T follicular helper cell (primary cell): ENCODE results near the gene PABPN1.
"Not testable (repeated sequence)": the region's sequence is repeated elsewhere in the genome, so short reads cannot be mapped to it uniquely, and the experiment has no call there.

Experiments
- DNase-seq: peaks from one replicate; pipeline ENCODE4 v3.0.0-alpha.2; 2020; ENCODE audit warnings: low read depth
- total RNA-seq, 2 experiments: gene quantifications; one replicate each; lab custom pipeline; 2026; lab: John Stamatoyannopoulos, UW

Gene PABPN1, protein sequence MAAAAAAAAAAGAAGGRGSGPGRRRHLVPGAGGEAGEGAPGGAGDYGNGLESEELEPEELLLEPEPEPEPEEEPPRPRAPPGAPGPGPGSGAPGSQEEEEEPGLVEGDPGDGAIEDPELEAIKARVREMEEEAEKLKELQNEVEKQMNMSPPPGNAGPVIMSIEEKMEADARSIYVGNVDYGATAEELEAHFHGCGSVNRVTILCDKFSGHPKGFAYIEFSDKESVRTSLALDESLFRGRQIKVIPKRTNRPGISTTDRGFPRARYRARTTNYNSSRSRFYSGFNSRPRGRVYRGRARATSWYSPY
- total RNA-seq = 20.0 to 29.9 reads per million in 2 experiments

DNA sequence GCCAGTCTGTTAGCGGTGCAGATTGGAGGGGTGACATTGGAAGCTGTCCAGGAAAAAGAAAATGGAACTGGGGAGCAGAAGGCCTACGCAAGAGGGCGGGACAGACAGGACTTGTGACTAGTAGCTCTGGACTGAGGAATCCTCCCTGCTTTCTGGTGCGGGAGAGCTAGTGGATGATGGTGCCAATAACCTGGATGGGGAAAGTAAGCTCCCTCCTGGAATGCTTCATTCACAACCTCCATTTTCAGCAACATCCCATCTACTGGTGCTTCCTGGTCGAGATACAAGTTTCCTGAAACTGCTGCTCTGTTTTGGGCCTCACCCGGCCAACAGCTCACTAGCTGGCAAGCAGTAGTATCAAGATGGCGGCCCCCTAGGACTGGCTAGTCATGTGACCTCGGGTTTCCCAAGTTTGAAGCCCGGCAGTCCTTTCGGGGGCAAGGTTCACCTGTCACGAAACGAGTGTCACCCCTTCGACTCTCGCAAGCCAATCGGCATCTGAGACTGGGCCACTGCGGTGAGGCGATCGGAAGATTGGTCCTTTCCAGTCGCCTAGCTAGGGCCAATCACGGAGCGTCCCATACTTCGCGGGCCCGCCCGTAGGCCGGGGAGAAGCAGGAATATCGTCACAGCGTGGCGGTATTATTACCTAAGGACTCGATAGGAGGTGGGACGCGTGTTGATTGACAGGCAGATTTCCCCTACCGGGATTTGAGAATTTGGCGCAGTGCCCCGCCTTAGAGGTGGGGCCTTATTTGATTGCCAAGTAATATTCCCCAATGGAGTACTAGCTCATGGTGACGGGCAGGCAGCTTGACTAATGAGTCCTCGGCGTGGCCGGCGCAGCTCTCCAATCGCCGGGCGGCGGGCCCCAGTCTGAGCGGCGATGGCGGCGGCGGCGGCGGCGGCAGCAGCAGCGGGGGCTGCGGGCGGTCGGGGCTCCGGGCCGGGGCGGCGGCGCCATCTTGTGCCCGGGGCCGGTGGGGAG is at the start of gene PABPN1:
Gene PABPN1, plus strand, starts transcription at position 874 of the 988 bp plus-strand sequence. Its CDS starts 13 bp downstream, at position 887.
- peak; percentile 96 for DNase-seq

DNA sequence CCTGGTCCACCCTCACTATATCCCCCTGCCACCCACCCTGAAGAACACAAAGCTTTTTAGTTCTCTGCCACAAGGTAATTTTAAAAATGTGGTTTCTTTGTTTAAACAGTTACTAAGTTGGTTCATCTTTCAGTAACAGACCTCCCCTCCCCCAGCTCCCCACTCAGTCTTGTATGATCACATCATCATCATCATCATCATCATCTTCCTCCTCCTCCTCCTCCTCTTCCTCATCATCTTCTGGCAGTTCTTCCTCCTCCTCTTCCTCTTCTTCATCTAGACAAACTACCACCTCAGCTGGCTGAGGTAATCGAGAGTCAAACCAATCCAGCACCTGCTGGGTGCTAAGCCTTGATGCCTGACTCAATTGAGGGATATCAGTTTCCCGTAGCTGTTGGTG is 45.8 kb upstream of the PABPN1 start:
- DNase-seq = no peak

DNA sequence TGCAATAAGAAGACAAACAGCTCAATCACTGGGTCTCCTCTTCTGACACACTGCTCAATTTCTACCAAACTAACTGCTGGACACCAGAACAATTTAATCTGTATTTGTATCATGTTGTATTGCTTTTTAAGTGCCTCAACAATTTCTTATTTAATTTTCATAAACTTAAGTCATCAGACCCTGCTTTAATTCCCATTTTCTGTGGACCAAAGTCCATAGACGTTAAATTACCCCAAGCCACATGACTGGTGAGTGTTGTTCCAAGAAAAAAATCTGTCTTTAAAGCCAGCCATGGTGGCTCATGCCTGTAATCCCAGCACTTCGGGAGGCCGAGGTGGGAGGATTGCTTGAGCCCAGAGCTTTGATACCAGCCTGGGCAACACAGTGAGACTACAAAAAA is 44.1 kb upstream of the PABPN1 start:
- DNase-seq = no peak

DNA sequence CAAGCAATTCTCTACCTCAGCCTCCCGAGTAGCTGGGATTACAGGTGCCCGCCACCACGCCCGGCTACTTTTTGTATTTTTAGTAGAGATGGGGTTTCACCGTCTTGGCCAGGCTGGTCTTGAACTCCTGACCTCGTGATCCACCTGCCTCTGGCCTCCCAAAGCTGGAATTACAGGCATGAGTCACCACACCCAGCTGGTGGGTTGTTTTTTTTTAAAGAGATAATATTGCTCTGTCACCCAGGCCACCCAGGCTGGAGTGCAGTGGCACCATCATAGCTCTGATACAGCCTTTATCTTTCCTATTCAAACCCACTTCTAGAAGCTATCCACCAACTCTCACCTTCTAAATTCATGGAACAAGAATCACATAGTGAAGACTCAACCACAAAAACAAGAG is 43.3 kb upstream of the PABPN1 start:
- not testable (repeated sequence) for DNase-seq

DNA sequence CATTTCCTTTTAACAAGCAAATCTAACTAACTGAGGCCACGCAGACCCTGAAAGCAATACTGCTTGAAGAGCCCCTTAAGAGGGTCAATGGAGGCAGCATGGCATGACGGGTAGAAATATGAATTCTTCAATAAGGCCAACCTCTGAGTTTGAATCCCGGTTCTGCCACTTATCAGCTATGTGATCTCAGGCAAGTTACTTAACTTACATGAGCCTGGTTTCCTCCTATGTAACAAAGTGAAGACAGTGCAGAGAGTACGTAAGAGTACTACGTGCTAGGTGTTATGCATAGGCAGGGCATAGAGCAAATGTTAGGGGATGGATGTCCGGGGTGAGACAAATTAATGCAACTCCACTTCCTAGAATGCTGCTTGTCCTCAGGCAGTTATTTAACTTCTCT is 40.0 kb upstream of the PABPN1 start:
- no peak for DNase-seq

DNA sequence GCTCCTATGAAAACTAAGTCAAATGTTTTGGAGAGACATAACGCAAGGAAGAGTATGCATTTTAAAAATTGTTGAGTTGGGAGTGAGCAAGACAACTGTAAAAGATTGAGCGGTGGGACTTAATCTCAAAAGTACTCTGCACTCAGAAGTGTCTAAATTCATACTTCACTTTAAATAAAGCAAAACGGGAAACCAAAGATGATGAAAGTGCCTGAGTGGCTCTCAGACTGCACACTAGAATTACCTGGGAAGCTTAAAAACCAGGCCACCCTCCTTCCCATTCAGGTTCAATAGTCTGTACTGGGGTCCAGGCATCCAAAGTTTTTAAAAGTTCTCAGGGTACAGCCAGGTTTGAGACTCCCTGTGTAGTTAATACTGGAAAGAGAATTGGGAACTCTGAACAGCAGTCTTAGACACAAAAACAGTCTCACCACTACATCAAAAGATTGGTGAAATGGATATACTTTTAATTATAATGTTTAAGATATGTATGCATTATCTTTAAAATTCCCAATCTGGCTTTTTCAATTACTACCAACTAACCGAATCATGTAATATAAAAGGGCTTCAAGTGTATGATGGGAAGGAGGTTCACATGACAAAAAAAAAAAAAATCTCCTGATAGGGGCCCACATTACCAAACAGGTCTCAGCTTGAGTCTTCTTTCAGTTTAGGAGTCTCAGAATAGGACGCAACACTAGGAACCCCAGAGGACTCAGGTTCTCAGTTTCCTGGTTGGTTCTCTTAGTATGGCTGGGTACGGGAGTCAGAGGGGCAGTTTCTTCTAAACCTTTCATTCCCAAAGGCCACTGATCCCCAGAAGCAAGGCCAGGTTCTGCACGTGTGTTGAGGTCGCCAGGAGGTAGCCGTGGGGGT is 36.4 kb upstream of the PABPN1 start:
- no peak for DNase-seq

DNA sequence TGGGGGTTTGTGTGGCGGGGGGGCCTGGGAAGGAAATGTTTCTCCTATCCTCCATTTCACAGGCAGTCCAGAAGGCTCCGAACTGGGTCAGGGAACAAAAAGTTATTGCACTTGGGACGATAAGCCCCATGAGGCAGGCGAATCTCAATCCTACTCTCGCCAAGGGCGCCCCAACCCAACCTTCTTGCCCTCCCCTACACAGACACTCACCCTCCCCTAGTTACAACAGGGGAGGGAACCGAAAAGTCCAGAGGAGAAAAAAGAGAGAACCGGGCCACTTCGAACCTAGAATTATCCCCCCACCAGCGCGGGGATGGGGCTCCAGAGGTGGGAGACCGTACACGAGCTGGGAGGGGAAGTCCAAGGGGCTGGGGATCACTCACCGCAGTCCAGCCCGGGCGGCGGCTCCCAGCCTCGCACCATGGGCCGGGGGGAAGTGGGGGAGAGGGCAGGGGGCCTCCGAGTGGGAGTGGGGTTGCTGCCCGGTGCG is 35.7 kb upstream of the PABPN1 start:
- DNase-seq = no peak

DNA sequence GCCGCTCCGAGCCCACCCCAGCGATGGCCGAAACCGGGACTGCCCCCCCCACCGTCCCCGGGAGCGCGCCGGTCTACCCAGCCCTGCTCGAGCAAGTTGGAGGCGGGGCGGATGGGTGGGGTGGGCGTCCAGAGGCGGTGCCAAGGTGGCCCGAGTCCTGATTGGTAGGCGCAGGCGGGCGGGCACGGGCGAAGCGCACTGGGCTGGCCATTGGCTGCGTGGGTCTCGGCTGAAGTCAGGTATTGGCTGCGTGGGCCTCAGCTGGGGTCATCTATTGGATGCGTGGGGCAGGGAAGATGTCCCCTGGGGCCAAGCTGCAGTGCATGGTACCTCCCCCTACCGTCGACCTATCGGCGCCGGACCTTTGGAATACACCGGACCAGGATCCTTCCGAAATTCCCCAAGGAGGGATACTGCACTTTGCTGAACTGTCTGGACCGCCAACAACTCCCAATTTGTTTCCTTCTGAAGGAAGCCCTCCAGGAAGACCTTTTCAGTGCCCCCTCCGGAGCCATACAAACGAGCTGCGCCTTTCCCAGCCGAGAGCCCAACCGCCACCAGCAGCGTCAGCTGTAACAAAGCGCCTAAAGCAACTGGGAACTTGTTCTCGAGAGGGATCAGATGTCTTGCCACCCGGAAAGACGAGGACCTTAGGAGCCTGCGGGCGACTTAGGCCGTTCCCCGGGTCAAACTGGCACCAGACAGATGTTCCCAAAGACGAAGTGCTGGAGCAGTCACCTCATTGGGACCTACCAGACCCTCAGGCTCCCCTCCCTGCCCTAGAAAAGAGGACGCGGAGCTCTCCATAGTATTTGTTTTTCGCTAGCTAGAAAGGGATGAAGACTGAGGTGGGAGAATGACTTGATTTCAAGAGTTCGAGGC is 35.0 kb upstream of the PABPN1 start, which contains the start of gene HOMEZ:
Gene HOMEZ, minus strand, starts transcription at position 113 of the 882 bp plus-strand sequence. CDS start 180 bp downstream, outside the sequence.
- peak; percentile 94 for DNase-seq

DNA sequence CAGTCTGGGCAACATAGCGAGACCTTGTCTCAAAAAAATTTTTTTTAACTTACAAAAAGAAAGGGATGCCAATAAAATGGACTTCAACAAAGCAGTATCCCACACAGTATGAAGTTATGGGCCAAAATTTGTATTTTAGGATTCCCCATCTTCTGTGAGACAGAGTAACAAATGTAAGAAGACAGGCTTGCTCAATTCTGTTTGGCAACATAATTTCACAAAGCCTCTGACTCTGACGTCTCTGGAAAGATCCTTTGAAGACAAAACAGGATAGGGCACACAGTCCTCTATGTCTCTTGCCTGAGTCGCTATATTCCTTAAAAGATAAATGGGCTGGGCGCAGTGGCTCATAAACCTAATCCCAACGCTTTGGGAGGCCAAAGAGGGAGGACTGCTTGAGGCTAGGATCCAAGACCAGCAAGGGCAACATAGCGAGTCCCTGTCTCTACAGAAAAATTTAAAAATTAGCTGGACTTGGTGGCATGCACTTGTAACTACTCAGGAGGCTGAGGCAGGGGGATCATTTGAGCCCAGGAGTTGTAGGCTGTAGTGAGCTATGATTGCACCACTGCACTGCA is 34.3 kb upstream of the PABPN1 start:
- no peak for DNase-seq

DNA sequence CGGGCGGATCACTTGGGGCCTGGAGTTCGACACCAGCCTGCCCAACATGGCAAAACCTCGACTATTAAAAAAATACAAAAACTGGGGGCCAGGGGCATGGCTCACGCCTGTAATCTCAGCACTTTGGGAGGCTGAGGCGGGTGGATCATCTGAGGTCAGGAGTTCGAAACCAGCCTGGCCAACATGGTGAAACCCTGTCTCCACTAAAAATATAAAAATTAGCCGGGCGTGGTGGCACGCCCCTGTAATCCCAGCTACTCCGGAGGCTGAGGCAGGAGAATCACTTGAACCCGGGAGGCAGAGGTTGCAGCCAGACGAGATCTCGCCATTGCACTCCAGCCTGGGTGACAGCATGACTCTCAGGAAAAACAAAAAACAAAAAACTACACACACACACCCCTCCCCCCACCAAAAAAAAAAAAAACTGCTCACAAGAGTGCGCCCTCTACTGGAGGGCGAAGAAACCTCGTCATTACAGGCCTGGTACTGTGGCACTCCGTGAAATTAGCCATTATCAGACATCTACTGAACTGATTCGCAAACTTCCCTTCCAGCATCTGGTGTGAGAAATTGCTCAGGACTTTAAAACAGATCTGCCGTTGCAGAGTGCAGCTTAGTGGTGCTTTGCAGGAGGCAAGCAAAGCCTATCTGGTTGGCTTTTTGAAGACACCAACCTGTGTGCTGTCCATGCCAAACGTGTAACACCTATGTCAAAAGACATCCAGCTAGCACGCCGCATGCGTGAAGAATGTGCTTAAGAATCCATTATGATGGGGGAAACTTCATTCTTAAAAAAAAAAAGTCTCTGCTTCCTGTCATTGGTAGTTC is 26.3 kb upstream of the PABPN1 start:
- peak; percentile 41 for DNase-seq

DNA sequence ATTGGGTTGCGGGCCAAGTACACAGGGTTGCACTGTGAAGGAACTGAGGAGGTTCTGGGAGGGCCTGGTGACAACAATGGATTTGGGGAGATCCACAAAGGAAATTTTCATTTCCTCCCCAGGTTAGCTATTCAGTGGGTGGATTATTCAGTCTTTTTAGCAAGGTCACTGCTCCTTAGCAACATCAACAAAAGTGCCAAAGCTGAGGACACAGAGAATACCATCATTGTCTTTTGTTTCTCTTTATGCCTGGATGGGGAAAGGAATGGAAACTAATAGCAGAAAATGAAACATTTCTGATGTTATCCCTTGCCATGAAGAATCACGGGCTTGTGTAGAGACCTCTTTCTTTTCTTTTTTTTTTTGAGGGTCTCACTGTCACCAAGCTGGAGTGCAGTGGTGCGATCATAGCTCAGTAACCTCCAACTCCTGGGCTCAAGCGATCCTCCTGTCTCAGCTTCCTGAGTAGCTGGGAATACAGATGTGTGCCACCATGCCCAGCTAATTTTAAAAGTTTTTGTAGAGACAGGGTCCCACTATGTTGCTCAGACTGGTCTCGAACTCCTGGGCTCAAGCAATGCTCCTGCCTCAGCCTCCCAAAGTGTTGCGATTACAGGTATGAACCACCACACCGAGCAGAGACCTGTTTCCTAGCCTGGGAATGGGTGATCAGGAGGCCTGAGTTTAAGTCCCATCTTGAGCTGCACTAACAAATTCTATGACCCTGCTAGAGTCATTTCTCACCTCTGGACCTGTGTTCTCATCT is 25.1 kb upstream of the PABPN1 start:
- no peak for DNase-seq

DNA sequence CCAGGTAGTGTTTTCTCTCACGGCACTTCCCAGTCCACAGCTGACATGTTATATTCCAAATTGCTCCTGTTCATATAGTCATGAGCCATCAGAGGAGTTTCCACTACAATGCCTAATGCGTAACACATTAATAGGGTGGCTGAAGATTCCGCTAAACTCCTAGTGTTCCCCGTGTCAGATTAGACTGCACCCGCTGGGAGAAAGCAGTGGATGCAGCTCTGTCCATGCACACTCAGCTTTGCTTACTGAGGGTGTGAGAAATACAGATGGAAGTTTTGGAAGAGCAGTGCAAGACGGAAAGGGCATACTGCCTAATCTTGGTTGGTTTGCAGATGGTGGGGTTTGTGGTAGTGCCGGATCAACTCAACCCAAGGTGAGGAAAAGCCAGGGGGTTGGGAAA is 24.2 kb upstream of the PABPN1 start:
- DNase-seq = no peak

DNA sequence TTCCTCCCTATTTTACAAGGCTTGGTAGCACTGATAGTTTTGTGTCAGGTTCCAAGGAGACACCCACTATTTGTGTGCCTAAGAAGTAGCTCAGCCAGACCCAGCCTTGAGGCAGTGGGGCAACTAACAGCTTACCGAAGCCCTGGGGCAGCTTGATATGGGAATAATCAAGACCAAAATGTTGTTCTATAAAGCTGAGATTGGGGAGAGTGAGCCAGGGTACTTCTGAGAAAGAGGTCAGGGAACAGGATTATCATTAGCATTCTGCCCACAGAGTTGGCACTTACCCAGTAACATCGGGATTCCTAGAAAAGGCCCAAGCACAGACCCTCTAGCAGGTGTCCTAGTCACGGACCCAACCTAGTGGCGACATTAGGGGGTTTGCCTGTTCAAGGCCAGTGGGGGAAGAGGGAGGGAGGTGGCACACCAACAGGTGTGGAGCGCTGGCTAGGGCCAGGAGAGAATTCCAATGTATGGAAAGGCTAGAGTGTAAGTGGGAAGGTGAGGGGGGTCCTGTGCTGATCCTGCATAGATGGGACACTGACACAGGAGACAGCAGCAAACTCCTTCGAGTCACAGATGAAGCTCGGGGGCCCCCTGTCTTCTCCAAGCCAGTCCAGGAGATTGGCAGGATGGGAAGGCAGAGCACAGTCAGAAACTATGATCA is 23.5 kb upstream of the PABPN1 start:
- DNase-seq = no peak

DNA sequence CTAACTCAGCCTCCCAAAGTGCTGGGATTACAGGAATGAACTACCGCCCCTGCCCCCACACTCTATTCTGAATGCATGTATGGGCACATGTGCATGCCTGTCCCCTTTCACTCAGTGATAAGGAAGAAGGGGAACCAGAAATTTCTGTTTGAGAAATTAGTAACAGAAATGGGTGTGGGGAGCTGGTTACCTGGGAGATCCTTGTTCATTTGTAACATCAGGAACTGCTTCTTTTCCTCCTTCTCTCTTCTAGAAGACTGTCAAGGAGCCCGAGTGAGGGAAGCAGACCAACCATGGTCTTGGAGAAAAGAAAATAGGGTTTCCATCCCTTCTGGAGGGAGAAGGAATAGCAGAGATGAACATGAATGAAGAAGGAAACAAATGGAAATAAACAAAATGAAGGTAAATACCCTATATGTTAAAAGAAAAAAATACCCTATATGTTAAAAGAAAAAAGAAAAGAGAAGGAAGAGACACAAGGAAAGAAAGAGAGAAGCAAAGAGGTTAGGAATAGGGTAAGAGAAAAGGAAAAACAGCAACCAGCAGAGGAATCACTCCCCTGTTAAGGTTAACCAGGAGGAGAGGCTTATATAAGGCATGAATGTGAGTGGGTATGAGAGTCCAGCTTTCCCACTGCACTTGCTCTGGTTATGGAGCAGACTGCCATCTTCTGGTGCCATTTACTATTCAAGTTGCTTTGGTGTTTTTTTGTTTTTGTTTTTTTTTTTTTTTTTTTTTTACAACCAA is 21.9 kb upstream of the PABPN1 start:
- no peak for DNase-seq

DNA sequence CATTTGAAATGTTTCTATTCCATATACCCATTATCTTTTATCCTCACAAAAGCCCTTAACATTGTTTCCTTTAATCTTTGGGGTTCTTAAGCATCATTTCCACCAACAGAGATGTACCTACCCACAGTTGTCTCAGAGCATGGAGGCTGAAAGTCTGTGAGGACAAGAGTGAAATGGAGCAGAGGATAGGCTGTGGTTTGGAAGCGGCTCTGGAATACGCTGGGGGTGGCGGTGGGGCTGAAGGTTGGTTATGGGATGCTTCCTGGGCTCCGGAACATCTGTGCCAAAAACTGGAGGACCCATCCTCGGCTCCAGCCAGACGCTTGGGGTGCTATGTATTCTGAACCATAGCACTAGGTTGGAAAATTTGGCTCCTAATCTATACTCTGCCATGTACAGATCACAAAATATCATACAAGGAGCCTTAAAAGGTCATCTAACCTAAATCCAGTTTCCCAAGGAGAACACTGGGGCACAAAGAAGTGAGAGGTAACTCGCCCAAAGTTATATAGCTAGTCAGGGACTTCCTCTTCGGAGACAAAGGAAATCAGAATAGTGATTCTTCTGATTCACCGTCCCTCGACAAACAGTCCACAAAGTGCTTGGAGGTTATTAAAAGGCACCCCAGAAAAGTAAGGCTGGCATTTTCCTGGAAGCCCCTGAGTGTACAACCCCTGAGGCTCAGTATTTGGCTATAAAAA is 21.1 kb upstream of the PABPN1 start:
- DNase-seq = no peak

DNA sequence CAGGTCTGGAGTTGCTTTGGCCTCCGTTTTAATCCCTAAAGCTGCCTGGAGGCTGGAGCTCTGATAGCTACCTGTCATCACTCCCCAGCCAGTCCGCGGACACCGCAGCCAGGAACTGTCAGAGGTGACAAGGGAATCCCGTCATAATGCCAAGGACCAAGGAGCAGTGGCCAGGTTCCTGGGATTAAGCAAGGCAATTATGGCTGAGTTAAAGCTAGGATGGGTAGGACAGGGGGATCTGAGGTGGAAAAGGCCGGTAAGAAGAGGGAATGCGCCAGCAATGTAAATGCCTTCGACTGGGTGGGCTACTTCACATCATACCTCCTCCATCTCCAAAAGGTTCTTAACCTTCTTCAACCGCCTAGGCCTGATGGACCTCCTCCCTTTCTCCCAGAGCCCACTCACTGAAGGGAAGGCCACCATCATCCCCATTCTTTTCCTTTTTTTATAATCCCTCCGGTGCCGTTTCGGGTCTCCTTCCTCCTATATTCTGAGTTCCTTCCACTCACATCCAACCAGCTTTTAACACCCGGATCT is 20.5 kb upstream of the PABPN1 start:
- DNase-seq = no peak
